ENCODE measurements around the gene AVPR2.
A peak's percentile ranks its signal among the peaks of the same experiment; 100 is the strongest.

AVPR2 gene

DNA sequence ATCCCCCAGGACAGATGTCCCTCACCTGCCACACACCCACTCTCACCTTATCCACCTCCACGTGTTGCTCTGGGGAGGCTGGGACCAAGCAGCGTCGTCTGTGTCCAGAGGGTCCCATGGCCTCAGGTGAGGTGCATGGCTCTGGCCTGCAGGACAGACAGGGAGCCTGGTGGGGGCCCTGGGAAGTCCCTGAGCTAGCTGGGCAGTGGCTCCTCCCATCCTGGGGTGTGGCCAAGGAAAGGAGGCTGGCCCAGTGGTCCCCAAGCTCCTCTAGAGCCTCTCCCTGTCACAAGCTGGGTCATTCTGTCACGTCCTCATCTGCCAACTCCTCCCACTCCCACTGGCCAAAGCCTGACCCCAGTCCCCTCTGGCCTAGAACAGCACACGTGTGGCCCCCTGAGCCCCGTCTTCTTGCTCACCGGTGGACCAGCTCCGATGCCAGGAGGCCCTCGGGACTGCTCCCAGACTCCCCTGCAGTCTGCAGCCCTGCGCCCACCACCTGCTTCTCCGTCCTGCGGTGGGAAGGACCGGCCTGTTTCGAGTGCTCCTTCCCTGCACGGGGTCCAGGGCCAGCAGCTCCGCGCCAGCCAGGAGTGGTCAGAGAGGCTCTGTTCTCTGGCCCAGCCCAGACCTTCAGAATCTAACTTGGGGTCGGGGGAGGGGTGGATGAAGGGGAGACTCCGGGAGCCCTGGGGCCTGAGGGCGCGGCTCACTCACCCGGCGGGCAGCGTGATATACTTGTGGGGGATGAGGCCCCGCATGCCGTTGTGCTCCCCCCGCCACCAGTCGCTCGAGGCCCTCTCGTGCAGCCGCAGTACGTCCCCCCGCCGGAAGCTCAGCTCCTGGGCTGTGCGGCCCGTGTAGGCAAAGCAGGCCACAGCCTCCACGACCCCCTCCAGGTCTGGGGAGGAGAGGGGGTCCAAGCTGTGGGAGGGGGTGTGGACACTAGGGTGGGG, 4.8 kb downstream of the AVPR2 start:
- no peak overlapping the region for H3K4me3 Mint-ChIP-seq
- peaks cover 51% of the 10 kb centered on the region for H3K36me3 Mint-ChIP-seq (ENCODE audit: low read depth)
- no peak overlapping the region for H3K27ac Mint-ChIP-seq
- H3K4me1 Mint-ChIP-seq (ENCODE audit: low read depth): peaks cover 19% of the 10 kb centered on the region
- H3K27me3 Mint-ChIP-seq: peaks cover 19% of the 10 kb centered on the region
- DNase-seq: no peak
- no peaks in the 10 kb centered on the region for H3K9me3 Mint-ChIP-seq

DNA sequence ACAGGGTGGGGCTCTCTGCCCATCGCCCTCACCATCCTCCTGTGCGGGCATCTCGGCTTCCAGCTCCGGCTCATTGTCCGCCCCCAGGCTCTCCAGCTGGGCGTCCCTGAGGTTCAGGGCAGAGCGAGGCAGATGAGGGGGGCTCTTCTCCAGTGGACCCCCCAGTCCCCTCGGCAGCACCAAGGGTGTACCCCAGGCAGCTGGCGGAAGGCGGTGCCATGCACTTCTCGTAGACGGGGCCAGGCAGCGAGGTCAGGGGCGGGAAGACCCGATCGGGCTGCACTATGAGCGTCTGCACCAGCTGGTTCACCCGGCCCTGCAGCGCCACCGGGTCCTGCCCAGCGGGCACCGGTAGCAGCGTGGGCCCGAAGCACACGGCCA, 5.5 kb downstream of the AVPR2 start:
- no peak for DNase-seq
- Mint-ChIP-seq H3K4me1 (ENCODE audit: low read depth) (peaks cover 17% of the 10 kb centered on the region), H3K27ac (no peak overlapping the region), H3K9me3 (no peaks in the 10 kb centered on the region), H3K27me3 (peaks cover 19% of the 10 kb centered on the region), H3K36me3 (ENCODE audit: low read depth) (peaks cover 58% of the 10 kb centered on the region), H3K4me3 (no peak overlapping the region)

DNA sequence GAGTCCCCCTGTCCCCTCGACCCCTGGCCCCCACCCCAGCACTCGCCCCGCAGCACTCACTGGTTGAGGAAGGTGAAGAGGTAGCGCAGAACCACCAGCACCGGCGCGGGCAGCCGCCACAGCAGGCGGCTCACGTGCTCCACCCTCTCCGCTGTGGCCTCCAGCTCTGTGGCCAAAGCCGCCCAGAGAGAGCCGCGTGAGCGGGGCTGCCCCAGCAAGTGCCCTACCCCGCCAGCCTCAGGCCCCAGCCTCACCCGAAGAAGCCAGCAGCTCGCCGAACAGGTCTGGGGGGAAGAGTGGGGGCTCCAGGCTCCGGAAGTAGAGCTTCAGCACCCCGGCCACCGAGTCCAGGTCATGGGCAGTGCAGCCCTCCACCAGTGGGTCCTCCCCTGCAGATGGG, 6.0 kb downstream of the AVPR2 start:
- Mint-ChIP-seq H3K27ac (no peak overlapping the region), H3K4me1 (ENCODE audit: low read depth) (peaks cover 17% of the 10 kb centered on the region), H3K4me3 (no peak overlapping the region), H3K27me3 (peaks cover 19% of the 10 kb centered on the region), H3K36me3 (ENCODE audit: low read depth) (peaks cover 60% of the 10 kb centered on the region), H3K9me3 (no peaks in the 10 kb centered on the region)
- no peak for DNase-seq

DNA sequence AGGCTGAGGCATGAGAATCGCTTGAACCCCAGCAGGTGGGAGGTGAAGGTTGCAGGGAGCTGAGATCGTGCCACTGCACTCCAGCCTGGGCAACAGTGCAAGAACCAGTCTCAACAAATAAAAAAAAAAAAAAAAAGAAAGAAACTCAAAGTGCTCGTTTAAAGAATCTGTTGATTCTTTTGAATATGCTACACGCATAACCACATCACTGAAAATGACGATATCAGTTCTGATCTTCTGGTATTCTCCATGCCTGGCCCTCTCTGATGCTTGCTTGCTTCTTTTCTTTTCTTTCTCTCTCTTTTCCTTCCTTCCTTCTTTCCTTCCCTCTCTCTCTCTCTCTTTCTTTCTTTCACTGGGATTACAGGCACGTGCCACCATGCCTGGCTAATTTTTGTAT, 7.3 kb downstream of the AVPR2 start:
- Mint-ChIP-seq H3K4me3 (no peak overlapping the region), H3K36me3 (ENCODE audit: low read depth) (peaks cover 65% of the 10 kb centered on the region), H3K9me3 (no peaks in the 10 kb centered on the region)

DNA sequence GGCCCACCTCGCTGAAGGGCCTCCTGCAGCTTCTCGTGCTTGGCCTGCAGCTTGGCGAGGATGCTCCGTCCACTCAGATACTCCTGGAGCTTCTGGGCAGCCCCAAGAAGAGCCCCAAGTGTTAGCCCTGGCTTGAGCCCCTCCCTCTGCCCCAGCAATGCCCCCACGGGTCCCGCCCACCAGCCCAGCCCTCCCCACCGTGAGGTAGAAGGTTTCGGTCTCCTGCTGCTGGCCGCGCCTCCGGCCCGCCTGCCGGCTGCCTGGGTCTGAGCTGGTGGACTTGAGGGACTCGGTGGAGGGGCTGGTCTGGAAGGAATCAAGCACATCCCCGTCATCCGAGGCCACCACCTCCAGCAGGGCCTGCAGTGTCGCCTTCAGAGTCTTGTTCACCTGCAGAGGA, 8.7 kb downstream of the AVPR2 start:
- Mint-ChIP-seq H3K27me3 (peaks cover 28% of the 10 kb centered on the region), H3K36me3 (ENCODE audit: low read depth) (peaks cover 67% of the 10 kb centered on the region), H3K4me3 (no peak overlapping the region), H3K4me1 (ENCODE audit: low read depth) (peaks cover 6% of the 10 kb centered on the region), H3K27ac (no peak overlapping the region), H3K9me3 (no peaks in the 10 kb centered on the region)
- no peak for DNase-seq

More for the DNA sequence above, 7.3 kb downstream of the AVPR2 start:
- peak overlapping the region; percentile 77 for H3K27ac Mint-ChIP-seq
- peaks cover 6% of the 10 kb centered on the region for H3K4me1 Mint-ChIP-seq (ENCODE audit: low read depth)
- peaks cover 26% of the 10 kb centered on the region for H3K27me3 Mint-ChIP-seq
- DNase-seq: no peak

DNA sequence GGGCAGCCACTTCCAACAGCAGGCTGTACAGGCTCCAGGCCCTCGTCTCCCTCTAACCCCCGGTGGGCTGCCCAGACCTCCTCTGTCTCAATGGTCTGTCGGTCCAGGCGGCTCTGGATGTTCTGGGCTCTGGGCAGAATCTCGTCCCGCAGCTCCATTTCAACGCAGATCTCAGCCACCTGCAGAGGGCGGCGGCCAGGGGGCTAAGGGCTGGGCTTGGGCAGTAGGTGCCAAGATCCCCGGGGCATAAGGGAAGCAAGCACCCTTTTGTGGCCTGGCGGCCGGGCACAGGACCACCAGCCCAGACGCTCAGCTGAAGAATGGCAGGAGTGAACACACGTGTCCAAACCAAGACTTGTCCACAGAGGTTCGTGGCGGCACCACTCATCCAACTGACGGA, 9.2 kb downstream of the AVPR2 start:
- Mint-ChIP-seq H3K36me3 (ENCODE audit: low read depth) (peaks cover 67% of the 10 kb centered on the region), H3K4me1 (ENCODE audit: low read depth) (peaks cover 6% of the 10 kb centered on the region), H3K27me3 (peaks cover 24% of the 10 kb centered on the region), H3K9me3 (no peaks in the 10 kb centered on the region), H3K4me3 (no peak overlapping the region), H3K27ac (no peak overlapping the region)
- no peak for DNase-seq

DNA sequence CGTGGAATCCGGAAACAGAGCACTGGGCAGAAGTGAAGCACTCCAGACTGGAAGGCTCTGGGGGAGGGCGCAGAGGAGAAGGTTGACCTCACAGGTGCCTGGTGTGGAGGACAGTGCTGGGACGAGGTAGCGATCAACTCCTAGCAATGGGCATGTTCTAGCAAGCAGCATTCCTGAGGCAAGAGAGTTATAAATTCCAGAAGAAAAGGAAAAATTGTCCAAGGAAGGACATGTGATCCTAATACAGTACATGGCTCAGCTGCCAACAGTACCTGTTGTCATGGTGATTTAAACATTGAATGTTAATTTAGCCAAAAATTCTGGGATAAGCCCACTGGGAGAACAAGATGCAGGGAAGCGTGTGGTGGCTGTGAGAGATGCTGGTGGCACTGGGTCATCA, 13.4 kb downstream of the AVPR2 start:
- Mint-ChIP-seq H3K36me3 (ENCODE audit: low read depth) (peaks cover 66% of the 10 kb centered on the region), H3K9me3 (no peaks in the 10 kb centered on the region), H3K4me1 (ENCODE audit: low read depth) (peaks cover 17% of the 10 kb centered on the region), H3K4me3 (no peak overlapping the region), H3K27ac (no peak overlapping the region), H3K27me3 (peaks cover 37% of the 10 kb centered on the region)
- no peak for DNase-seq

DNA sequence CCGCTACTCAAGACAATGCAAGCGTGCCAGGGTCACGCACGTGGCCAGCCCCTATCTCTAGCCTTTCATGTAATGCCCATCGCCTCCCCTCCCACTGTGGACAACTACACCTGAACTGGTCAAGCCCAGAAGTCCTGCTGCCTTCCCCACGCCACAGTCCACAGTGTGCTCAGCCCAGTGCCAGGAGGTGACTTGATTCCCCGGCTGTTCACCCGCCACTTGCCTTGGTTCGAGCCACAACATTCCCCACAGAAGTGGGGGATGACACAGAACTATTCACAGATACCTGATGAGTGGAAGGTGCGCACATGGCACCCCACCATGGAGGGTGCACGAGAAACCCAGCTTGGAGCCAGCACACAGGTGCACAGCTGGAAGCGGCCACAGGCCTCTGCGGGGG, 14.8 kb downstream of the AVPR2 start:
- peaks cover 72% of the 10 kb centered on the region for H3K36me3 Mint-ChIP-seq (ENCODE audit: low read depth)
- peaks cover 27% of the 10 kb centered on the region for H3K4me1 Mint-ChIP-seq (ENCODE audit: low read depth)
- H3K27me3 Mint-ChIP-seq: peaks cover 43% of the 10 kb centered on the region
- no peak overlapping the region for H3K4me3 Mint-ChIP-seq
- no peak overlapping the region for H3K27ac Mint-ChIP-seq
- H3K9me3 Mint-ChIP-seq: no peaks in the 10 kb centered on the region
- no peak for DNase-seq

DNA sequence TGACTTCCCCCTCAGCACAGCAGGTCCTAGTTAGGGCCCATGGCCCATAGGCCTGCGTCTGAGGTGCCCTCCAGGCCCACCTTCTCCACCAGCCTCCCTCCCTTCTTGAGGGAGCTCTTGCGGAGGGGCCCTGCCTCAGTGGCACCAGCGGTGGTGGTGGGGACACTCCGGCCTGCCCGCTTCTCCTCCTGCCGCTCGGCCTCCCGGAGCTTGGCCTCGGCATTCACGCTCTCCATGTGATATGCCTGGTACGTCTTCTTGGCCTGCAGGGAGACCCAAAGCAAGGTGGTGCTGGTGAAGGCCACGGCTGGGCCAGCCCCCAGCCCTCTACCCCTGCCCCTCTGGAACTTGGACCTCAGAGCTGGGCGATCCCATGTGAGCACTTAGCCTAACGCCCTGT, 16.1 kb downstream of the AVPR2 start:
- Mint-ChIP-seq H3K9me3 (no peaks in the 10 kb centered on the region), H3K4me3 (no peak overlapping the region), H3K4me1 (ENCODE audit: low read depth) (peaks cover 39% of the 10 kb centered on the region), H3K36me3 (ENCODE audit: low read depth) (peaks cover 76% of the 10 kb centered on the region), H3K27ac (no peak overlapping the region), H3K27me3 (peaks cover 41% of the 10 kb centered on the region)
- no peak for DNase-seq

DNA sequence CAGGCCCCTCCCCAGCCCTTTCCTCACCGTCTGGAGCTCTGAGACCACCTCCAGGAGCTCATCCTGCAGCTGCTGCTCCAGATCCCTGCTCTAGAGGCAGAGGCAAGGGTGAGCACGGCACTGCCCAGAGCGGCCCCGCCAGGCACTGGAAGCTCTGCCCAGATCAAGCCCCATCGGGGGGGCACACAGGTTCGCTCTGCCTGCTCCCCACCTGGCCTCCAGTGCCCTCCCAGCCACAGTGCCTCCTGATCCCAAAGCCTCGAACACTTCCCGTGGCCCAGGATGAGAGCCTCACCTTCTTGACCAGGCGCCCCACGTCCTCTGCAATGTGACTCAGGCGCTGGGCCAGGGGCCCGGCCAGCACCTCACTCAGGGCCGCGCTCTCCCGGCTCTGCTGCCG, 16.6 kb downstream of the AVPR2 start:
- DNase-seq: no peak
- H3K36me3 Mint-ChIP-seq (ENCODE audit: low read depth): peaks cover 73% of the 10 kb centered on the region
- H3K4me3 Mint-ChIP-seq: no peak overlapping the region
- peaks cover 37% of the 10 kb centered on the region for H3K27me3 Mint-ChIP-seq
- no peaks in the 10 kb centered on the region for H3K9me3 Mint-ChIP-seq
- H3K4me1 Mint-ChIP-seq (ENCODE audit: low read depth): peaks cover 42% of the 10 kb centered on the region
- no peak overlapping the region for H3K27ac Mint-ChIP-seq

DNA sequence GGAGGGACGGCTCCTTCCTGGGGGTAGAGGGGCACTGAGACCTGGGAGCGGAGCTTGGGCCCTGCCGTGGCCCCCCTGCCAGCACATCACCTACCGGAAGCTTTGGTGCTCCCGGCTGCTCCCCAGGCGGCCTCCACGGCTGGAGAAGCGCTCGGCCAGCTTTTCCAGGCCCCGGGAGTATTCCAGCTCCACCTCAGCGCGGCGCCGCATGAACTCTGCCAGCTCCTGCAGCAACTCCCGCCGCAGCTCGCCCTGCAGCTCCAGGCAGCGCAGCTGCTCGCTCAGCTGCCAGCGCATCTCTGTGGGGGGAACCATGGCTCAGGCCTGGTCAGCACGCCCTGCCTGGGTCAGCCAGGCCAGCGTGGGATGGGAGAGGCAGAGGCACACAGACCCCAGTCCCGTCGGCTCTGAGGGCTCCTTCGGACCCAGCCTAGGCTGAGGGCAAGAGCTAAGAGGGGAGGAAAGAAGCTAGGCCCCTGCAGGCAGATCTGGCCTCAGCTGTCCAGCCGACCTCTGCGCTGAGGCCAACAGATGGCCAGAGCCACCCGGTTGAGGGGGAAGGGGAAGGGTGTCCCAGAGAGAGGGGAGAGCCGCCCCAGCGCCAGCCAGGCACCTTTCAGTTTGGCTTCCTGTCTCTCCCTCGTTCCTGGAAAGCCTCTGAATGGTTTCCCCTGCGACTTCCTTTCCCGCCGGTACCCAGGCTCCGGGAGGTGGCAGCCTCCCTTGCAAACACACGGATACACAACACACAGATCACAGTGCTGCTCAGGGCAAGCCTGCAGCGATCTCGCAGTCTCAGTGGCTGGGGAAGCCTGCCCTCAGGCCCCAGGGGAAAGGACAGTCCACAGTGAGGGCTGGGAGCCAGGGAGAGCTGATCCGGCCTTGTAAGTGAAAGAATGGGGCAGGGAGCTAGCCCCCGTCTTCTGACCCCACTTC, 17.3 kb downstream of the AVPR2 start:
- DNase-seq: no peak
- H3K27me3 Mint-ChIP-seq: peaks cover 34% of the 10 kb centered on the region

DNA sequence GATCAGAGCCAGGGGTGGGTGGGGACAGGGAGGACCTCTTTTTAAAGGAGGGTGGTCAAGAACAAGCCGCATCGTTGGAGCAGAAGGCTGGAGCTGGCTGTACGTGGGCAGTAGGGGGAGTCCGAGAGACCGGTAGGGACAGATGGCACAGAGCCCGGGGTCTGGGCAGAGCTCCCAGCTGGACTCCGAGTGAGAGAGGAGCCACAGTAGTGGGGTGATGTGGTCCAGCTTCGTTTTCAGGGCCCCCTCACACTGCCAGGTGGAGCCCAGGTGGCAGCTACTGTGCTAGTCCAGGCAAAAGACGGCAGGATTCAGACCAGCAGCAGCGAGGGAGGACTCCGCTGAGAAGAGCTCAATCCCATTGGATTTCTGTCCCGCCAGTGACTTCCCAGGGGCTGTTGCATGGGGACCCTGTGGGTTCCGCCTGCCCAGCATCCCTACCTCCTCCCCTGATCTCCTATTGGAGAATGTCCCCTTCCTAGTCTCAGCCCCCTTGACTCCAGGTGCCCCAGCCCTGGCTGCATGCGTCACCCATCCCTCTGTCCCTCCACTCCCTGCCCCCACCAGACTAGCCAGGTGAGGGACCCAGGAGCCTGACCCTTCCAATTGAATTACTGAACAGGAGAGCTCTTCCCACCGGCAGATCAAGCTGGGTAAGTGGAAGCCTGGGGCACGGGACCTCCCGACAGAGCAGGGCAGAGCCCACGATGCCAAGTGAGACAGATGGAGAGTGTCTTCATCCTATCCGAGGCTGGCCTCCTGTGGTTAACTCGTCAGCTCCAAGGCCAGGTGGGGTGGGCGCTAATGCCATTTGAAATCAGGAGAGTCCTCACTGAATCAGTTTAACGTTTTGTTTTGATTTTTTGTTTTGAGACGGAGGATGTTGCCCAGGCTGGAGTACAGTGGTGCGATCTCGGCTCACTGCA, 18.7 kb downstream of the AVPR2 start:
- Mint-ChIP-seq H3K36me3 (ENCODE audit: low read depth) (peaks cover 64% of the 10 kb centered on the region), H3K4me3 (peak overlapping the region; percentile 91), H3K9me3 (no peaks in the 10 kb centered on the region), H3K27me3 (peaks cover 27% of the 10 kb centered on the region), H3K4me1 (ENCODE audit: low read depth) (peaks cover 57% of the 10 kb centered on the region), H3K27ac (peak overlapping the region; percentile 97)
- no peak for DNase-seq

More for the DNA sequence above, 17.3 kb downstream of the AVPR2 start:
- Mint-ChIP-seq H3K9me3 (no peaks in the 10 kb centered on the region), H3K36me3 (ENCODE audit: low read depth) (peaks cover 67% of the 10 kb centered on the region), H3K27ac (peak overlapping the region; percentile 97), H3K4me1 (ENCODE audit: low read depth) (peaks cover 47% of the 10 kb centered on the region), H3K4me3 (peak overlapping the region; percentile 91)

DNA sequence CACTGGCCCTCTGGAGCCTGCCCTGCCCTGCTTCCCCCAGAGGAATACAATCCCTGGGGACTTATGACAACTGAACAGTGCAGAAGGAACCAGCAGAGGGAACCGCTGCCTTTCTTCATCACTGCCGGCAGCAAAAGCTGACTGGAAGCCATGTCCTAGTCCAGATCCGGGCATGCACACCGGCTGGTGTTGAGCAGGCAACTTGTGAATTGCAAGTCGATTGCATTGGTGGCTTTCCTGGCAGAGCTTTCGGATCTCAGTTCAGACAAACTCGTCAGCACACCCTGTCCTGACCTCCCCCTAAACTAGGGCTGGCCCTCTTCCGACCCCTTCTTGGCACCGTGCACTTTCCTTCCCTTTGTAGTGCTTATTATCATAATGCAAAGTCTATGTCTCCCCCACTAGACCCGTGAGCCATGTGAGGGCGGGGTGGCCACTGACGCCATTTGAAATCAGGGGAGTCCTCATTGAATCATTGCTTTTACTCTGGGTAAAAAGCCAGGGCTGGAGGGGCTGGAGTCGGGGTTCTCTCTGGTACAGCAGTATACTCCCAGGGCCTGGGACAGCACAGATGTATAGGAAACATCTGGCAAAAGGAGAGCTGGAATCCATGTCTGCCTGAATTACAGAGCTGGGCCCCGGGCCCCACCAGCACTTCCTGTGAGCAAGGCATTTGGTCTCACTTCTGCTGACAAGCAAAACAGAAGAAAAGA, 19.8 kb downstream of the AVPR2 start:
- H3K27me3 Mint-ChIP-seq: peaks cover 22% of the 10 kb centered on the region
- peaks cover 60% of the 10 kb centered on the region for H3K36me3 Mint-ChIP-seq (ENCODE audit: low read depth)
- peaks cover 66% of the 10 kb centered on the region for H3K4me1 Mint-ChIP-seq (ENCODE audit: low read depth)
- DNase-seq: no peak
- H3K27ac Mint-ChIP-seq: peak overlapping the region; percentile 97
- H3K4me3 Mint-ChIP-seq: peak overlapping the region; percentile 91
- H3K9me3 Mint-ChIP-seq: no peaks in the 10 kb centered on the region
